ENCODE measurements around the gene CELSR2. TPM values are rescaled to one million over a fixed set of nuclear protein-coding genes. Genes with fewer than 3 reads are reported as not detected.

Gene CELSR2
- total RNA-seq, 2 donors from 2014 or later = 7.3 to 7.5 TPM

DNA sequence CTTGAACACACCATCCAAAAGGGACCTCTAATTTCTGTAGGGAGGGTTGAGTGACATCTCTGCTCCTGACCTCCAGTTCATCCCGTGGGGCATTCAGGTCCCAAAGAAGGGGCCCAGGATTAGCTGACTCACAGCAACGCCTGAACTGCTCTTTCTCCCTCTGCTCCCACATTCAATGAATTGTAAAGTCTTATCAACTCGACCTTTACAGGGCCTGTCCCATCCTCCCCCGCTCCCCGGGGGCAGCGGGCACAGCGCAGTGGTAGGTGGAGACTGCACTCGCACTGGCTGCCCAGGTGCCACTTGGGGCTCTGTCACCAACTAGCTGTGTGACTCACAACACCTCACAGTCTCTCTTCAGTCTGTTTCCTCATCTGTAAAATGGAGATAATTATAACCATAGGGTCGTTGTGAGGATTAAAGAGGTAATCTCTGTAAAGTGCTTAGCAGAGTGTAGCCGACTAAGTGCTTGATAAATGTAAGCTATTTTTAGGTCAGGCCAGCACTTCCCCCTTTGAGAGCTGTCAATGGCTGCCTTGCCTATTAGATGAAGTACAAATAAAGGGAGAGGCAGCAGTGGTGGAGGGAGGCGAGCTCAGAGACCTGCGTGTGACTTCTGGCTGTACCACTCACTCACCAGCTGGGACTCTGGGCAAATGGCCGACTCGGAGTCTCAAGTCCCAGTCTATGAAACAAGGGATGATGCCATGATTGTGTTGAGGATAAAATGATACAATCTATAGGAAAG, 58.1 kb downstream of the CELSR2 start:
- peak in 2 of 4 donors; percentile 20 to 22 for DNase-seq
- intact Hi-C loops (cut with DNase I) = no loop called here

GRCh38 chr1:109309347-109309746, 60.0 kb downstream of the CELSR2 start:
- TF ChIP-seq CTCF (IDR thresholded peaks at IDR 0.05) = no peak
- no peak for TF ChIP-seq POLR2A (IDR thresholded peaks at IDR 0.05)
- ATAC-seq (no peak), DNase-seq (no peak)
- WGBS, 2 donors = 70 to 80% methylated on average over 2 of the region's 2 CpGs
- Histone ChIP-seq H3K4me1 (no peaks in the 10 kb centered on the region), H3K27ac (no peak overlapping the region), H3K9me3 (no peaks in the 10 kb centered on the region), H3K27me3 (no peaks in the 10 kb centered on the region), H3K4me3 (no peak overlapping the region), H3K36me3 (replicated peaks in 1 of 2; ENCODE audit: insufficient read depth in 1 of 2, low read depth in 2 of 2) (peaks cover 0 to 2% of the 10 kb centered on the region in 2 donors)
- intact Hi-C loops (cut with DNase I) = no loop called here

More for the DNA sequence above, 58.1 kb downstream of the CELSR2 start:
- no peaks in the 10 kb centered on the region for H3K9me3 ChIP-seq
- peak; percentile 16 for ATAC-seq
- 42 to 50% methylated on average over 14 of the region's 14 CpGs for WGBS, 2 donors
- no peaks in the 10 kb centered on the region for H3K27me3 ChIP-seq
- no peaks in the 10 kb centered on the region for H3K4me1 ChIP-seq
- no peak overlapping the region for H3K27ac ChIP-seq
- no peak overlapping the region for H3K4me3 ChIP-seq
- TF ChIP-seq CTCF (IDR thresholded peaks at IDR 0.05) = no peak
- no peak for TF ChIP-seq POLR2A (IDR thresholded peaks at IDR 0.05)
- H3K36me3 ChIP-seq (replicated peaks in 1 of 2; ENCODE audit: insufficient read depth in 1 of 2, low read depth in 2 of 2) = no peaks in the 10 kb centered on the region

DNA sequence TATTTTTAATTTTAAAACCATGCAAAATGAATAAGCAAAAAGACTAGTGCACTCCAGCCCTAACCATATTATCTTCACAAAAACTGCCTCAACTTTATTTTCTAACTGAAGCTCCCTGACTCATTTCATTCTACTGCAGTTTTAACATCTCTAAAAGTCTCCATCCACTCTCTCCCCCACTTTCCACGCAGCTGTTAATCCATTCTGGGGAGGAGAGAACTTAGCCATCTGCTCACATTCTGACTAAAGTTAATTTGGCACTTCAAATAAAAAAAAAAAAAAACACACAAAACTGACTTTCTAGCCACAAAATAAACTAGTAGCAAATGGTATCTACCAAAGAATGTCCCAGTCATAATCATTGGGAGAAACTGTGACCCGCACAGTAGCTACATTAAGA, 62.9 kb downstream of the CELSR2 start:
- no peak for ATAC-seq
- H3K27ac ChIP-seq = no peak overlapping the region
- peaks cover 0 to 7% of the 10 kb centered on the region in 2 donors for H3K36me3 ChIP-seq (replicated peaks in 1 of 2; ENCODE audit: insufficient read depth in 1 of 2, low read depth in 2 of 2)
- no peaks in the 10 kb centered on the region for H3K4me1 ChIP-seq
- H3K4me3 ChIP-seq = no peak overlapping the region
- no peak for DNase-seq
- no peaks in the 10 kb centered on the region for H3K27me3 ChIP-seq
- H3K9me3 ChIP-seq = no peaks in the 10 kb centered on the region
- 84 to 90% methylated on average over 2 of the region's 2 CpGs for WGBS, 2 donors
- no peak for TF ChIP-seq POLR2A (IDR thresholded peaks at IDR 0.05)
- no peak for TF ChIP-seq CTCF (IDR thresholded peaks at IDR 0.05)
- intact Hi-C loops (cut with DNase I) = no loop called here

- ATAC-seq (no peak), DNase-seq (peak in 1 of 4 donors; percentile 29)
- H3K27me3 ChIP-seq = no peaks in the 10 kb centered on the region
- intact Hi-C loops (cut with DNase I) = no loop called here
- no peak overlapping the region for H3K4me3 ChIP-seq
- no peak for TF ChIP-seq POLR2A (IDR thresholded peaks at IDR 0.05)
- no peak for TF ChIP-seq CTCF (IDR thresholded peaks at IDR 0.05)
- 72 to 77% methylated on average over 12 of the region's 12 CpGs for WGBS, 2 donors
- no peak overlapping the region for H3K27ac ChIP-seq
- H3K9me3 ChIP-seq = no peaks in the 10 kb centered on the region
- H3K4me1 ChIP-seq = no peaks in the 10 kb centered on the region
- peaks cover 0 to 9% of the 10 kb centered on the region in 2 donors for H3K36me3 ChIP-seq (replicated peaks in 1 of 2; ENCODE audit: insufficient read depth in 1 of 2, low read depth in 2 of 2)
Measured at GRCh38 chr1:109312978-109313775, 63.8 kb downstream of the CELSR2 start.
